Coronary artery (tissue), 2 donors: ENCODE results near the gene ITGB4.

Experiments used
- DNase-seq: peaks from one replicate; pipeline ENCODE4 v3.0.0-alpha.2; 2017; ENCODE audit warnings: low spot score
- H3K27ac ChIP-seq, 2 donors: fragments of 200-600 bp; sonication (generic); one replicate each; pipeline ENCODE4 v1.5.1; 2016 to 2019
- H3K4me3 ChIP-seq: fragments of 200-600 bp; sonication (generic); 2 replicates; pipeline ENCODE4 v1.5.1; 2016; ENCODE audit warnings: mild to moderate bottlenecking, moderate library complexity
- CTCF ChIP-seq: fragments of 200-600 bp; sonication (generic); IDR thresholded peaks from one replicate; pipeline ENCODE4 v1.5.1; 2019; ENCODE audit warnings: antibody characterized with exemption

Gene ITGB4

GRCh38 chr17:75722542-75723095, 1.4 kb downstream of the ITGB4 start:
- no peak for DNase-seq
- no peak for TF ChIP-seq CTCF
- Histone ChIP-seq H3K4me3 (peak overlapping the region; percentile 68), H3K27ac (peak overlapping the region in 1 of 2 donors; percentile 80)

GRCh38 chr17:75723171-75723930, 2.1 kb downstream of the ITGB4 start:
- no peak for DNase-seq
- Histone ChIP-seq H3K4me3 (peak overlapping the region; percentile 68), H3K27ac (peak overlapping the region in 1 of 2 donors; percentile 35)
- no peak for TF ChIP-seq CTCF

- Histone ChIP-seq H3K27ac (peak overlapping the region in 1 of 2 donors; percentile 48), H3K4me3 (peak overlapping the region; percentile 68)
- DNase-seq = no peak
- TF ChIP-seq CTCF = no peak
Measured at GRCh38 chr17:75724016-75725003, 3.1 kb downstream of the ITGB4 start.

GRCh38 chr17:75725504-75725903, 4.2 kb downstream of the ITGB4 start:
- Histone ChIP-seq H3K27ac (no peak overlapping the region), H3K4me3 (no peak overlapping the region)
- no peak for TF ChIP-seq CTCF
- no peak for DNase-seq

GRCh38 chr17:75727391-75727790, 6.1 kb downstream of the ITGB4 start:
- Histone ChIP-seq H3K4me3 (no peak overlapping the region), H3K27ac (no peak overlapping the region)
- no peak for TF ChIP-seq CTCF

GRCh38 chr17:75729351-75729750, 8.1 kb downstream of the ITGB4 start:
- DNase-seq = no peak
- H3K4me3 ChIP-seq = no peak overlapping the region
- no peak for TF ChIP-seq CTCF
- H3K27ac ChIP-seq = no peak overlapping the region

More at GRCh38 chr17:75727391-75727790, 6.1 kb downstream of the ITGB4 start:
- DNase-seq = no peak
